Epidermal melanocyte (primary cell): ENCODE data around the gene SNX25.
"Not testable (repeated sequence)": the region's sequence is repeated elsewhere in the genome, so short reads cannot be mapped to it uniquely, and the experiment has no call there.

ENCODE experiments used
- DNase-seq: peaks from one replicate; pipeline ENCODE4 v3.0.0; 2011; ENCODE audit warnings: low spot score; ENCODE audit not compliant: insufficient read length

Gene SNX25

GRCh38 chr4:185204238-185204910, 5.0 kb upstream of the SNX25 start:
- DNase-seq: no peak

GRCh38 chr4:185205073-185205472, 4.3 kb upstream of the SNX25 start:
- DNase-seq: not testable (repeated sequence)

- DNase-seq: no peak
These were observed 3.6 kb upstream of the SNX25 start for GRCh38 chr4:185205697-185206342.

- no peak for DNase-seq
These were observed 1.9 kb upstream of the SNX25 start for GRCh38 chr4:185207466-185207865.

GRCh38 chr4:185209852-185210101, 379 bp downstream of the SNX25 start:
- not testable (repeated sequence) for DNase-seq

GRCh38 chr4:185210102-185210981, 944 bp downstream of the SNX25 start:
- peak; percentile 24 for DNase-seq

GRCh38 chr4:185211035-185211434, 1.6 kb downstream of the SNX25 start:
- no peak for DNase-seq

GRCh38 chr4:185211641-185212040, 2.2 kb downstream of the SNX25 start:
- no peak for DNase-seq

- DNase-seq: no peak
These were observed 3.2 kb downstream of the SNX25 start for GRCh38 chr4:185212581-185212980.

- no peak for DNase-seq
These were observed 4.5 kb downstream of the SNX25 start for GRCh38 chr4:185213877-185214276.

- peak; percentile 61 for DNase-seq
These were observed 5.9 kb downstream of the SNX25 start for GRCh38 chr4:185215261-185215660.

GRCh38 chr4:185217408-185217975, 8.1 kb downstream of the SNX25 start:
- no peak for DNase-seq

- DNase-seq: no peak
These were observed 8.9 kb downstream of the SNX25 start for GRCh38 chr4:185218312-185218711.

- no peak for DNase-seq
These were observed 10.3 kb downstream of the SNX25 start for GRCh38 chr4:185219551-185220344.

- DNase-seq: no peak
These were observed 12.1 kb downstream of the SNX25 start for GRCh38 chr4:185221491-185221890.

- no peak for DNase-seq
These were observed 12.5 kb downstream of the SNX25 start for GRCh38 chr4:185221912-185222311.

- no peak for DNase-seq
These were observed 13.2 kb downstream of the SNX25 start for GRCh38 chr4:185222598-185222997.

- DNase-seq: no peak
These were observed 15.2 kb downstream of the SNX25 start for GRCh38 chr4:185224597-185224996.

- DNase-seq: no peak
These were observed 16.5 kb downstream of the SNX25 start for GRCh38 chr4:185225940-185226339.

- no peak for DNase-seq
These were observed 17.7 kb downstream of the SNX25 start for GRCh38 chr4:185227131-185227551.

GRCh38 chr4:185227713-185228278, 18.4 kb downstream of the SNX25 start:
- no peak for DNase-seq
